KMS-11 (cell line): Measurements from ENCODE around the gene SNRNP70.
"Not testable (repeated sequence)": the region's sequence is repeated elsewhere in the genome, so short reads cannot be mapped to it uniquely, and the experiment has no call there.

Experiments
- H2AFZ ChIP-seq: fragments of 200-600 bp; sonication (generic); 2 replicates; pipeline ENCODE4 v1.6.1; 2016; ENCODE audit warnings: antibody characterized with exemption, mixed run types, low read depth
- H3K27ac ChIP-seq: fragments of 200-600 bp; sonication (generic); 2 replicates; pipeline ENCODE4 v1.6.1; 2016; ENCODE audit warnings: mild to moderate bottlenecking, mixed run types
- H3K27me3 ChIP-seq: fragments of 200-600 bp; sonication (generic); 2 replicates; pipeline ENCODE4 v1.6.1; 2017; ENCODE audit warnings: mild to moderate bottlenecking, low read depth, mixed run types, moderate library complexity; ENCODE audit not compliant: insufficient read depth
- H3K36me3 ChIP-seq: fragments of 200-600 bp; sonication (generic); 2 replicates; pipeline ENCODE4 v1.6.1; 2017; ENCODE audit warnings: mild to moderate bottlenecking, mixed run types; ENCODE audit not compliant: insufficient read depth
- H3K4me1 ChIP-seq: fragments of 200-600 bp; sonication (generic); 2 replicates; pipeline ENCODE4 v1.6.1; 2016; ENCODE audit warnings: mild to moderate bottlenecking, low read depth, mixed run types; ENCODE audit not compliant: poor library complexity, severe bottlenecking
- H3K4me2 ChIP-seq: fragments of 200-600 bp; sonication (generic); 2 replicates; pipeline ENCODE4 v1.7.0; 2016; ENCODE audit warnings: mild to moderate bottlenecking, mixed run types
- H3K4me3 ChIP-seq: fragments of 200-600 bp; sonication (generic); IDR thresholded peaks from 2 replicates; pipeline ENCODE4 v1.6.1; 2017; ENCODE audit warnings: low read depth, low read length, mixed read lengths; ENCODE audit not compliant: insufficient read depth
- H3K79me2 ChIP-seq: fragments of 200-600 bp; sonication (generic); 2 replicates; pipeline ENCODE4 v1.6.1; 2016; ENCODE audit warnings: low read depth, mixed run types; ENCODE audit not compliant: insufficient read depth
- H3K9ac ChIP-seq: fragments of 200-600 bp; sonication (generic); 2 replicates; pipeline ENCODE4 v1.6.1; 2016; ENCODE audit warnings: mild to moderate bottlenecking, mixed run types
- H4K20me1 ChIP-seq: fragments of 200-600 bp; sonication (generic); 2 replicates; pipeline ENCODE4 v1.6.1; 2016; ENCODE audit warnings: mild to moderate bottlenecking, mixed run types; ENCODE audit not compliant: insufficient read depth
- TF ChIP-seq, protein P1 (sequence below): fragments of 200-600 bp; sonication (generic); conservative IDR thresholded peaks from 2 replicates; pipeline ENCODE4 v1.6.1; 2017; ENCODE audit warnings: low read depth, mild to moderate bottlenecking, antibody characterized with exemption, low read length, moderate library complexity, mixed read lengths

SNRNP70 gene, protein sequence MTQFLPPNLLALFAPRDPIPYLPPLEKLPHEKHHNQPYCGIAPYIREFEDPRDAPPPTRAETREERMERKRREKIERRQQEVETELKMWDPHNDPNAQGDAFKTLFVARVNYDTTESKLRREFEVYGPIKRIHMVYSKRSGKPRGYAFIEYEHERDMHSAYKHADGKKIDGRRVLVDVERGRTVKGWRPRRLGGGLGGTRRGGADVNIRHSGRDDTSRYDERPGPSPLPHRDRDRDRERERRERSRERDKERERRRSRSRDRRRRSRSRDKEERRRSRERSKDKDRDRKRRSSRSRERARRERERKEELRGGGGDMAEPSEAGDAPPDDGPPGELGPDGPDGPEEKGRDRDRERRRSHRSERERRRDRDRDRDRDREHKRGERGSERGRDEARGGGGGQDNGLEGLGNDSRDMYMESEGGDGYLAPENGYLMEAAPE

DNA sequence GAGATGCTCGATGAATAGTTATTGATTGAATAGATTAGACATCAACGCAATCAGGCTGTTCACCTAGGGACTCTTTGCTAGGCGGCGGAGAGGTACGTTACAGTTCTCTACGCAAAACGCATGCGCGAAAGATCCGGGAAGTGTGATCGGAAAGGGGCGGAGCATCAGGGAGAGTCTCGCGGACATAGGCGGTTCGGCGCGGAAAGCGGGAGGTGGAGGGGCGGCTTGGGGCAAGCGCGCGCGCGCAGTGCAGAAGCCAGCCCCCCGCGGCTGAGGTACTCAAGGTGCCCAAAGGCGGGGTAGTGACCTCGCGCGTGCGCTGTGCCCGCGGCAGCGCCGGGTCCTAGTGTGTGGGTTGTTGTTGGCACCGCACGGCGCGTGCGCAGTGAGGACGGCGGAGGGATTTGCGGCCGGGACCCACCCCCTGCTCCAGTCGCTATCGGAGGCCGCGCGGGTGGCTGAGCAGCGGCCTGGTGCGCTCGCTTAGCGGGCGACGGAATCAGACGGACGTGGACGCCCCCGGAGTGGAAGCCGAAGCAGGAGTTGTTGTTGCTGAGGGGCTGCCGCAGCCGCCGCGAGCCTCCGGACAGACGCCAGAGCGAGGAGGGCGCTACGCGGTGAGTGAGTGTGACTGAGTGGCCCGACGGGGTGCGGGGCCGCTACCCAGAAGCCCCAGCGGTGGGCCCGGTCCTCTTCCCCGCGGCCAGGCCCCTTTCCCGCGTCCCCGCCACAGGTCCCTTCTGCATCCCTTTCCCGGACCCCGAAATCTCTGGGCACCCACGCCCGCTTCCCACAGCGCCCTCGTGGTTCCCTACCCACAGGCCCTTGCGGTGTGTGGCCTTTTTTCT lies at the start of gene SNRNP70:
TSS of gene SNRNP70 (plus strand) at position 432 of the 848 bp plus-strand sequence. CDS start 964 bp downstream, outside the sequence.
- Histone ChIP-seq H3K4me3 (peak within 1 kb of the TSS; percentile 81), H4K20me1 (peaks cover 26% of the 10 kb centered on the region), H3K27ac (peak within 1 kb of the TSS; percentile 54), H3K4me1 (peaks cover 29% of the 10 kb centered on the region), H3K36me3 (peaks cover 13% of the 10 kb centered on the region; the same call in 1 of the 2 replicates), H3K79me2 (peaks cover 49% of the 10 kb centered on the region), H3K27me3 (no peaks in the 10 kb centered on the region), H3K4me2 (peak within 1 kb of the TSS; percentile 95), H2AFZ (peak within 1 kb of the TSS; percentile 80), H3K9ac (peak within 1 kb of the TSS; percentile 81)
- TF ChIP-seq, protein P1, sequence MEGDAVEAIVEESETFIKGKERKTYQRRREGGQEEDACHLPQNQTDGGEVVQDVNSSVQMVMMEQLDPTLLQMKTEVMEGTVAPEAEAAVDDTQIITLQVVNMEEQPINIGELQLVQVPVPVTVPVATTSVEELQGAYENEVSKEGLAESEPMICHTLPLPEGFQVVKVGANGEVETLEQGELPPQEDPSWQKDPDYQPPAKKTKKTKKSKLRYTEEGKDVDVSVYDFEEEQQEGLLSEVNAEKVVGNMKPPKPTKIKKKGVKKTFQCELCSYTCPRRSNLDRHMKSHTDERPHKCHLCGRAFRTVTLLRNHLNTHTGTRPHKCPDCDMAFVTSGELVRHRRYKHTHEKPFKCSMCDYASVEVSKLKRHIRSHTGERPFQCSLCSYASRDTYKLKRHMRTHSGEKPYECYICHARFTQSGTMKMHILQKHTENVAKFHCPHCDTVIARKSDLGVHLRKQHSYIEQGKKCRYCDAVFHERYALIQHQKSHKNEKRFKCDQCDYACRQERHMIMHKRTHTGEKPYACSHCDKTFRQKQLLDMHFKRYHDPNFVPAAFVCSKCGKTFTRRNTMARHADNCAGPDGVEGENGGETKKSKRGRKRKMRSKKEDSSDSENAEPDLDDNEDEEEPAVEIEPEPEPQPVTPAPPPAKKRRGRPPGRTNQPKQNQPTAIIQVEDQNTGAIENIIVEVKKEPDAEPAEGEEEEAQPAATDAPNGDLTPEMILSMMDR: no peak

DNA sequence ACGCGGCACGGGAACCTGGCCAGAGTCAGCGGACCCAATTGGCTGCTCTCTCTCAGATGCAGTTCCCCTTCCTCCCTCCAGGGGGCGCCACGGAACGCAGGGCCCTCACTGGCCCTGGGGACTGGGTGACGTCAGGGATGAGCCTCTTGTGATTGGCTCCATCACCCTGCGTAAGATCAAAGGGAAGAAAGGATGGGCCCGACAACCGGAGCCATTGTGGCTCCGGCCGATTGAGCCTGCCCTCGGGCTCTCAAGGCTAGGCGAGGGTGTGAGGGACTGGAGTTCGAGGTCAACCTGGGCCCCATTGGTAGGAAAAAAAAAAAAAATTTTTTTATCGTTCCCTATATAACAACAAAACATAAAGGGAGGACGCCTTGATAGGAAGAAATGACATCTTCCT lies 48.4 kb upstream of the SNRNP70 start, which contains the start of gene CGB1:
TSS of gene CGB1 (minus strand) at position 81 of the 400 bp plus-strand sequence. CDS start 184 bp downstream, outside the sequence.
- TF ChIP-seq, protein P1: peak; percentile 65
- not testable (repeated sequence) for H3K36me3 ChIP-seq, H3K4me2 ChIP-seq, H3K9ac ChIP-seq, H3K4me1 ChIP-seq, H4K20me1 ChIP-seq, H3K4me3 ChIP-seq, H3K79me2 ChIP-seq, H3K27ac ChIP-seq, H2AFZ ChIP-seq
- peaks cover 46% of the 10 kb centered on the region for H3K27me3 ChIP-seq

DNA sequence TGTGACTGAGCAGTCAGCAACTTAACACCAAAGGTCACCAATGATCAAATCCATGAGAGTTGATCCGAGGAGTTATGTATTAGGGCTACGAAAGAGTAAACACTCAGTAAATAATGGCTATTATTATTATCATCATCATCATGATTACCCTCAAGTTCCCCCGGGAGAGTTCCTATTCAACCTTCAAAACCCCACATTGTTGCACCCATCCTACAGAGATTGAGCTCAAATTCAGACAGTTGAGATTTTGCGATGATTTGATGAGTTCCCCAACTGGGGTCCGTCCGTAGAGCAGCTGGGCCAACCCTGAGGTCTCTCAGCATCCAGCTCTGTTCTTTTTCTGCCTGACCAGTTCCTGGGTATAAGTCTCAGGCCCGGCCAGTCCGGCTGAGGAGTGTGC lies 47.1 kb upstream of the SNRNP70 start:
- not testable (repeated sequence) for H3K79me2 ChIP-seq, H3K4me1 ChIP-seq, H3K4me2 ChIP-seq, H4K20me1 ChIP-seq, H3K27ac ChIP-seq, H3K4me3 ChIP-seq, H3K36me3 ChIP-seq, H3K9ac ChIP-seq, H2AFZ ChIP-seq
- peaks cover 55% of the 10 kb centered on the region for H3K27me3 ChIP-seq

DNA sequence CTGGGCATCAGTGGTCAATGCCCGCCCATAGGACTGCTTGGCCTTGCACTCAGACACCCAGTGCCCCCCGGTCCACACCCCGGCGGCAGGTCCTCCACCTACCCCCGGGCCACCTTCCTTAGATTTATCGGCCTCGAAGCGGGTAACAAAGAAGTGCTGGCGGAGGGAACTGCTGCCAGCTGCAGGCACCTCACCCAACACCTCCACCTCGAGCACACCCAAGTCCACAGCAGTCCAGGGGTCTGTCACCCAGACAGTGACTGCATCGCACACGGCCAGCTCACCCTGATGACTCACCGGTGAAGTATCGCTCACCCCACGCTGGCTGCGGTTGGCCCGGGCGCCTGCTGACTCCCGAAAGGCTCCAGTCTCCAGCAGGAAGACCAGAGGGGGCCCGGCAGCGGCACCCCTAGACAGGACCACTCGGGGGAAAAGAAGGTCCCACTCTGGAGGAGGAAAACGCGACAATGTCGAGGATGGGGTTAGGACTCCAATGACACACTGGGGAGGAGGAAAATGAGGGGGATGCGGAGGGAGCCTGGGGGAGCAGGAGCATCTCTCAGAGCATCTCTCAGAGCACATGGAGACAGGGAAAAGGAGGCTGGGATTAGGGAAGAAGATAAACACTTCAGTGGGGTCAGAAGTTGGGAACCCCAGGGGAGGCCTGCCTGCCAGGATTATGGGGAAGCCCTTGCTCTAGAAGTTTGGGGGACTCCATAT lies 46.5 kb upstream of the SNRNP70 start:
- not testable (repeated sequence) for H3K4me1 ChIP-seq, H3K27ac ChIP-seq, H3K79me2 ChIP-seq, H4K20me1 ChIP-seq, H3K4me3 ChIP-seq, H3K4me2 ChIP-seq, H2AFZ ChIP-seq, H3K9ac ChIP-seq, H3K36me3 ChIP-seq
- H3K27me3 ChIP-seq: peaks cover 59% of the 10 kb centered on the region

DNA sequence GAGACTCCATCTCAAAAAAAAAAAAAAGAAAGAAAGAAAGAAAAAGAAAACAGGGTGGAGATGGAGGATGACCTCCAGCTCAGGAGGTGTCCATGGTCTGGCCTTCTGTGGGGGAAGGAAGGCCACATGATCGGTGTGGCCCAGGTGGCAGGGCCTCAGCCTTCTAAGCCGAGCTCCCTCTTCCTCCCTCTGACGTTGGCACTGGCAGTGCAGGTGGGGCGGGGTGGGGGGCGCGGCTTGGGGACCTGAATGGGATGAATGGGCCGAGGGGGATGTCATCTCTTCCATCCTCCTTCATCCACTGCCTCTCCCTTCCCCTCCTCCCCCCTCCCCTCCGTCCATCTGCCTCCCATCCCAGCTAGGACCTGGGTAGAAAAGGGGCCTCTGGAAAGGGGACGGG lies 45.5 kb upstream of the SNRNP70 start:
- not testable (repeated sequence) for H3K4me1 ChIP-seq, H4K20me1 ChIP-seq, H3K79me2 ChIP-seq, H3K36me3 ChIP-seq, H3K27ac ChIP-seq, H2AFZ ChIP-seq, H3K9ac ChIP-seq, H3K4me2 ChIP-seq, H3K4me3 ChIP-seq
- H3K27me3 ChIP-seq: peaks cover 56% of the 10 kb centered on the region
